H1 (cell line): ENCODE measurements around the gene CPLX1.

Experiments used
- JUND ChIP-seq: IDR thresholded peaks from 2 replicates; pipeline ENCODE4 v1.6.1; 2011; ENCODE audit warnings: mild to moderate bottlenecking, improper control_type of control experiment, low read length
- POLR2A ChIP-seq, 2 experiments: IDR thresholded peaks; 1 replicate in 1 of 2; 2 replicates in 1 of 2; pipeline ENCODE4 v1.6.1; 2011; ENCODE audit warnings: low read depth in 2 of 2, low read length in 2 of 2, mild to moderate bottlenecking in 2 of 2; ENCODE audit errors: control extremely low read depth in 1 of 2
- RFX5 ChIP-seq: IDR thresholded peaks from 2 replicates; pipeline ENCODE4 v1.6.1; 2011; ENCODE audit warnings: low read depth, low read length, improper control_type of control experiment, borderline replicate concordance
- SIN3A ChIP-seq, 2 experiments: IDR thresholded peaks in 1 of 2; conservative IDR thresholded peaks in 1 of 2; 2 replicates each; pipeline ENCODE4 v1.6.1; 2011 to 2012; ENCODE audit warnings: low read length in 2 of 2, improper control_type of control experiment in 1 of 2, low read depth in 1 of 2, mild to moderate bottlenecking in 1 of 2
- SP4 ChIP-seq: IDR thresholded peaks from 2 replicates; pipeline ENCODE4 v1.6.1; 2012; ENCODE audit warnings: low read length, inconsistent platforms
- TBP ChIP-seq: IDR thresholded peaks from 2 replicates; pipeline ENCODE4 v1.6.1; 2011; ENCODE audit warnings: low read depth, low read length, improper control_type of control experiment
- TF ChIP-seq, protein P1 (sequence below), 3 experiments: IDR thresholded peaks; 1 replicate in 2 of 3; 2 replicates in 1 of 3; pipeline versions ENCODE4 v1.5.1 to v1.6.1; 2011; ENCODE audit warnings: low read length in 3 of 3, mild to moderate bottlenecking in 3 of 3, inconsistent platforms in 2 of 3, low read depth in 1 of 3, moderate library complexity in 1 of 3; ENCODE audit not compliant: insufficient read depth in 1 of 3; ENCODE audit errors: control extremely low read depth in 1 of 3

DNA sequence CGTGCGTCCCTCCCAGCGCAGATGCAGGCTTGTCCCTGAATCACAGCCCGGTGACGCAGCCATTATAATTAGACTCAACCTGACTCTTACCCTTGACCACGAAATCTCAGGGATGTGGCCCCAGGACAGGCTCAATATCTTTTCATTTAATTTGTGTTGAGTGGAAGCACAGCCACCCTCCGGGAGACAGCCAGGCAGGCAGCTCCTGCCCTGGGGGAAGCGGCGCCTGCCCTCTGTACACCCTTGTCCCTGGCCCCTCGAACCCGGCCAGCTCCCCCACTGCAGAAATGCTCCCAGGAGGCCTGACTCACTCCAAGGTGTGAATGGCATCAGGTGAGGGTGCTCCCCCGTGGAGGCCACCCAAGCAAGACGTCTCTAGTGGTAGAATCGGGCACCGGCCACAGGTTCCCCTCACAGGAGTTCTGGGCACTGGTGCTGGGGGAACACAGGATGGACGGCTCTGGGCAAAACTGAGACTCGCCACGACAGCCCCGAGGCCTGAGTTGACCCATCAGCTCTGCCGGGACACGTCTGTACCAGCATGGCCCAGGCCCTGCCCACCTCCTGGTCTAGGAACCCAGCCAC, 2.7 kb downstream of the CPLX1 start:
- TF ChIP-seq TBP (no peak), SIN3A (conservative IDR thresholded peaks at IDR 0.05 in 1 of 2, IDR thresholded peaks at IDR 0.05 in 1 of 2; ENCODE audit: low read depth in 1 of 2, low read length in 2 of 2) (no peak), RFX5 (no peak), JUND (no peak), POLR2A (IDR thresholded peaks at IDR 0.05; ENCODE audit: control extremely low read depth in 1 of 2, low read depth in 2 of 2, low read length in 2 of 2) (no peak), SP4 (no peak)
- TF ChIP-seq, protein P1, sequence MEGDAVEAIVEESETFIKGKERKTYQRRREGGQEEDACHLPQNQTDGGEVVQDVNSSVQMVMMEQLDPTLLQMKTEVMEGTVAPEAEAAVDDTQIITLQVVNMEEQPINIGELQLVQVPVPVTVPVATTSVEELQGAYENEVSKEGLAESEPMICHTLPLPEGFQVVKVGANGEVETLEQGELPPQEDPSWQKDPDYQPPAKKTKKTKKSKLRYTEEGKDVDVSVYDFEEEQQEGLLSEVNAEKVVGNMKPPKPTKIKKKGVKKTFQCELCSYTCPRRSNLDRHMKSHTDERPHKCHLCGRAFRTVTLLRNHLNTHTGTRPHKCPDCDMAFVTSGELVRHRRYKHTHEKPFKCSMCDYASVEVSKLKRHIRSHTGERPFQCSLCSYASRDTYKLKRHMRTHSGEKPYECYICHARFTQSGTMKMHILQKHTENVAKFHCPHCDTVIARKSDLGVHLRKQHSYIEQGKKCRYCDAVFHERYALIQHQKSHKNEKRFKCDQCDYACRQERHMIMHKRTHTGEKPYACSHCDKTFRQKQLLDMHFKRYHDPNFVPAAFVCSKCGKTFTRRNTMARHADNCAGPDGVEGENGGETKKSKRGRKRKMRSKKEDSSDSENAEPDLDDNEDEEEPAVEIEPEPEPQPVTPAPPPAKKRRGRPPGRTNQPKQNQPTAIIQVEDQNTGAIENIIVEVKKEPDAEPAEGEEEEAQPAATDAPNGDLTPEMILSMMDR (IDR thresholded peaks at IDR 0.05; ENCODE audit: control extremely low read depth in 1 of 3, insufficient read depth in 1 of 3, low read depth in 1 of 3, low read length in 3 of 3), result no peak
